Upper lobe of left lung (tissue), 6 donors: ENCODE data around the gene PZP. TPM values are rescaled to one million over a fixed set of nuclear protein-coding genes. Genes with fewer than 3 reads are reported as not detected.
"Not testable (repeated sequence)": the region's sequence is repeated elsewhere in the genome, so short reads cannot be mapped to it uniquely, and the experiment has no call there.

Source experiments
- ATAC-seq, 2 donors: fragments of 200-7000 bp; cut with Tn5 transposase; one replicate each; pipeline ENCODE4 v1.9.1; 2022; ENCODE audit warnings: mild to moderate bottlenecking in 2 of 2, moderate library complexity in 2 of 2; ENCODE audit not compliant: low FRiP score in 2 of 2
- DNase-seq, 2 donors: peaks; one replicate each; pipeline ENCODE4 v3.0.0-alpha.2; 2019 to 2020
- H3K27ac ChIP-seq, 4 donors: fragments of 200-600 bp; sonication (generic); one replicate each; pipeline ENCODE4 v1.5.1; 2016 to 2019
- H3K27me3 ChIP-seq, 4 donors: fragments of 200-600 bp; sonication (generic); one replicate each; pipeline ENCODE4 v1.5.1; 2017 to 2019
- H3K36me3 ChIP-seq, 4 donors: fragments of 200-600 bp; sonication (generic); one replicate each; pipeline ENCODE4 v1.5.1; 2016 to 2019
- H3K4me1 ChIP-seq, 4 donors: fragments of 200-600 bp; sonication (generic); one replicate each; pipeline ENCODE4 v1.5.1; 2018 to 2019
- H3K4me3 ChIP-seq, 4 donors: fragments of 200-600 bp; sonication (generic); one replicate each; pipeline ENCODE4 v1.5.1; 2017 to 2019; ENCODE audit warnings: mild to moderate bottlenecking in 2 of 4, moderate library complexity in 1 of 4
- H3K9me3 ChIP-seq, 4 donors: fragments of 200-600 bp; sonication (generic); one replicate each; pipeline ENCODE4 v1.5.1; 2018 to 2019
- EP300 ChIP-seq, 4 donors: sonication (generic); formaldehyde crosslinking; IDR thresholded peaks; one replicate each; pipeline ENCODE4 v1.5.1; 2017; ENCODE audit warnings: antibody characterized with exemption in 4 of 4, control low read depth in 2 of 4
- POLR2A ChIP-seq, 4 donors: fragments of 450-650 bp; IDR thresholded peaks; one replicate each; pipeline ENCODE4 v1.5.1; 2016 to 2017; ENCODE audit warnings: antibody characterized with exemption in 4 of 4, mild to moderate bottlenecking in 2 of 4
- POLR2AphosphoS5 ChIP-seq, 2 donors: sonication (generic); formaldehyde crosslinking; IDR thresholded peaks; one replicate each; pipeline ENCODE4 v1.5.1; 2017; ENCODE audit warnings: antibody characterized with exemption in 2 of 2
- WGBS, 2 donors: methylation state at CpG; one replicate each; pipeline ENCODE4 v1.1.5; 2017 to 2018; 5-methylcytosine and 5-hydroxymethylcytosine counted together
- total RNA-seq, 6 donors: library from RNA; depleted of rRNA in 4 of 6; stranded (reverse); fragments of >200 nt in 4 of 6; gene quantifications; one replicate each; pipeline versions ENCODE4 v1.1.0 to v1.2.1, GENCODE V29; 2016 to 2021
- TF ChIP-seq, protein P1 (sequence below), 6 experiments: fragments of 450-650 bp in 4 of 6; fragments of 200-600 bp in 2 of 6; sonication (generic) in 2 of 6; IDR thresholded peaks; one replicate each; pipeline ENCODE4 v1.5.1; 2016 to 2019; ENCODE audit warnings: antibody characterized with exemption in 6 of 6
- donor health status: DM: no; HTN: no; CAD: no; lungs with moderate emphysema.
- donor health status: DM: no; HTN: yes; CAD: no; lungs with severe emphysema.

PZP gene
- total RNA-seq, 6 donors from 2014 or later = 1.3 to 7.3 (median 2.0) TPM

GRCh38 chr12:9169979-9170634 is 38.1 kb downstream of the PZP start:
- Histone ChIP-seq H3K27me3 (no peaks in the 10 kb centered on the region), H3K4me1 (peaks cover 0 to 5% (median 3%) of the 10 kb centered on the region in 4 donors), H3K4me3 (no peak overlapping the region), H3K27ac (peak overlapping the region in 3 of 4 donors; percentile 1 to 53 (median 31)), H3K36me3 (no peaks in the 10 kb centered on the region), H3K9me3 (no peaks in the 10 kb centered on the region)
- no peak for ATAC-seq
- no peak for DNase-seq
- TF ChIP-seq POLR2AphosphoS5 (IDR thresholded peaks at IDR 0.05) = no peak
- TF ChIP-seq POLR2A (IDR thresholded peaks at IDR 0.05) = no peak
- TF ChIP-seq, protein P1, sequence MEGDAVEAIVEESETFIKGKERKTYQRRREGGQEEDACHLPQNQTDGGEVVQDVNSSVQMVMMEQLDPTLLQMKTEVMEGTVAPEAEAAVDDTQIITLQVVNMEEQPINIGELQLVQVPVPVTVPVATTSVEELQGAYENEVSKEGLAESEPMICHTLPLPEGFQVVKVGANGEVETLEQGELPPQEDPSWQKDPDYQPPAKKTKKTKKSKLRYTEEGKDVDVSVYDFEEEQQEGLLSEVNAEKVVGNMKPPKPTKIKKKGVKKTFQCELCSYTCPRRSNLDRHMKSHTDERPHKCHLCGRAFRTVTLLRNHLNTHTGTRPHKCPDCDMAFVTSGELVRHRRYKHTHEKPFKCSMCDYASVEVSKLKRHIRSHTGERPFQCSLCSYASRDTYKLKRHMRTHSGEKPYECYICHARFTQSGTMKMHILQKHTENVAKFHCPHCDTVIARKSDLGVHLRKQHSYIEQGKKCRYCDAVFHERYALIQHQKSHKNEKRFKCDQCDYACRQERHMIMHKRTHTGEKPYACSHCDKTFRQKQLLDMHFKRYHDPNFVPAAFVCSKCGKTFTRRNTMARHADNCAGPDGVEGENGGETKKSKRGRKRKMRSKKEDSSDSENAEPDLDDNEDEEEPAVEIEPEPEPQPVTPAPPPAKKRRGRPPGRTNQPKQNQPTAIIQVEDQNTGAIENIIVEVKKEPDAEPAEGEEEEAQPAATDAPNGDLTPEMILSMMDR (IDR thresholded peaks at IDR 0.05) = no peak
- TF ChIP-seq EP300 (IDR thresholded peaks at IDR 0.05) = no peak
- WGBS, 2 donors = 59 to 80% methylated on average over 9 to 11 of the region's 11 CpGs

DNA sequence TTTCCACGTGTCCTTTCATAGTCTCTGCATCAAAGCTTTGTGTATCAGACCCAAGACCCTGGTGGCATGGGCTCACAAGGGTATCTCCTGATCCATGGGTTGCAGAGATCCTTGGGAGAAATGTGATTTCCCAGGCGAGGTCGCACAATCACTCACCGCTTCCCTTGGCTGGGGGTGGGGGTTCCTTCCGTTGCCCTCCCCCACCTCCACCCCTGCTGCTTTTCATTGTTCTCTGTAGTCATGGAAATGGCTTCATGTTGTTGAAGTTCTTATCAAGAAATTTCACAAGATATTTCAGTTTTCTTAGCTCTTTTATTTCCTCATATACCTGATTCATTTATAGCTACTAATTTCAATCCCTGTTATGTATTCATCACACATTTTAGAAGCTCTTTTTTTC is 40.9 kb downstream of the PZP start:
- H3K36me3 ChIP-seq, H3K27ac ChIP-seq, H3K9me3 ChIP-seq, ATAC-seq, H3K4me1 ChIP-seq, DNase-seq, H3K4me3 ChIP-seq, H3K27me3 ChIP-seq: not testable (repeated sequence)
- WGBS, 2 donors = 65 to 75% methylated on average over 5 of the region's 5 CpGs

GRCh38 chr12:9163392-9163791 is 44.8 kb downstream of the PZP start:
- Histone ChIP-seq H3K36me3 (no peaks in the 10 kb centered on the region), H3K27me3 (no peaks in the 10 kb centered on the region), H3K4me3 (no peak overlapping the region), H3K4me1 (peaks cover 0 to 5% (median 2%) of the 10 kb centered on the region in 4 donors), H3K9me3 (no peaks in the 10 kb centered on the region), H3K27ac (peak overlapping the region in 1 of 4 donors; percentile 67)
- TF ChIP-seq POLR2A (IDR thresholded peaks at IDR 0.05) = no peak
- TF ChIP-seq EP300 (IDR thresholded peaks at IDR 0.05) = no peak
- TF ChIP-seq, protein P1 (IDR thresholded peaks at IDR 0.05) = no peak
- no peak for TF ChIP-seq POLR2AphosphoS5 (IDR thresholded peaks at IDR 0.05)
- no peak for ATAC-seq
- 48 to 63% methylated on average over 5 of the region's 5 CpGs for WGBS, 2 donors
- no peak for DNase-seq

DNA sequence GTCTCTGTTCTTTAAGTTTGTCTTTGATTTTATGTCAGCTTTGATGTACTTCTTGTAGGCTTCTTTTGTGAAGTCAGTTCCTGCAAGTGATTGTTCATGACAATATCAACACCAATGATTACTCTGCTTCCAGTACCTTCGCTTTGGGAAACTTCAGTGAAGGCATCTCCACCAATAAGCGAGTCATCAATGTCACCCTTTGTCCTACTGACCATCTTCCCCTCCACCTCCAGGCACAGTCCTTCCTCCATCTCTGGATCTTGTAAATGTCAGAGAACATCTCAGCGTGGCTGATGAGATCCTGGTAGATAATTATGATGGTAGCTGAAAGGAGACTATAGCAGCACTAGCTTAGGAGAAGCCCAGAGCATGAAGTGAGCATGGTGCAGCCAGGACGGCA is 52.1 kb downstream of the PZP start:
- TF ChIP-seq EP300 (IDR thresholded peaks at IDR 0.05) = no peak
- TF ChIP-seq POLR2AphosphoS5 (IDR thresholded peaks at IDR 0.05) = no peak
- no peak for TF ChIP-seq POLR2A (IDR thresholded peaks at IDR 0.05)
- TF ChIP-seq, protein P1 (IDR thresholded peaks at IDR 0.05) = no peak
- ATAC-seq (no peak), DNase-seq (no peak)
- no peak overlapping the region for H3K4me3 ChIP-seq
- no peaks in the 10 kb centered on the region for H3K9me3 ChIP-seq
- no peaks in the 10 kb centered on the region for H3K4me1 ChIP-seq
- no peaks in the 10 kb centered on the region for H3K36me3 ChIP-seq
- H3K27ac ChIP-seq = no peak overlapping the region
- 91 to 95% methylated on average over 4 of the region's 4 CpGs for whole genome bisulfite sequencing, 2 donors
- H3K27me3 ChIP-seq = no peaks in the 10 kb centered on the region

GRCh38 chr12:9149372-9149771 is 58.8 kb downstream of the PZP start:
- Histone ChIP-seq H3K9me3 (peaks cover 0 to 15% (median 2%) of the 10 kb centered on the region in 4 donors), H3K36me3 (no peaks in the 10 kb centered on the region), H3K4me3 (no peak overlapping the region), H3K27ac (no peak overlapping the region), H3K4me1 (no peaks in the 10 kb centered on the region), H3K27me3 (no peaks in the 10 kb centered on the region)
- ATAC-seq (no peak), DNase-seq (no peak)
- TF ChIP-seq, protein P1 (IDR thresholded peaks at IDR 0.05) = no peak
- TF ChIP-seq EP300 (IDR thresholded peaks at IDR 0.05) (no peak), POLR2AphosphoS5 (IDR thresholded peaks at IDR 0.05) (no peak), POLR2A (IDR thresholded peaks at IDR 0.05) (no peak)
- WGBS, 2 donors = 85 to 89% methylated on average over 6 of the region's 6 CpGs
